Measurements from ENCODE around the gene ATG7. TPM values are rescaled to one million over a fixed set of nuclear protein-coding genes. Genes with fewer than 3 reads are reported as not detected.
A peak's percentile ranks its signal among the peaks of the same experiment; 100 is the strongest.

The ATG7 gene
- total and polyA plus RNA-seq, 2 donors = 14.1 to 63.2 TPM

DNA sequence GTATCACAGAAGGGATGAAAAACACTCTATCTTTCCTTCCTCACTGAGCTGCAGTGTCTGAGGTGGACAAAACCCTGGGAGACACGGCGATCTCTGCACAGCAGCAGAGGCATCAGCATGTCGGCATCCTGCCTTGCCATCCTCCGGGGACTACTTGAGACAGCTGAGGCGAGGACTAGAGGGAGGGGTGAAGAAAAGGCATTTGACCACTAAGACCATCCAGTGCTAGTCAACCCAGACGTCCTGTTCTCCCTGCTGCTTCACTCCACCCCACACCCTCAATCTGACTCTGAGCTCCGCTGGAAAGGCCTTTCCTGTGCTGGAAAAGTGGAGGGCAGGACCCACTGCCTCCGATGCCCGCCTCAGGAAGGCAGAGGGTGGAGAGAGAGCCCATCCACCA is 304.3 kb downstream of the ATG7 start:
- no peak for DNase-seq (ENCODE audit: extremely low spot score)
- Histone ChIP-seq H3K36me3 (ENCODE audit: insufficient read depth) (no peaks in the 10 kb centered on the region), H3K4me1 (ENCODE audit: insufficient read depth) (peaks cover 1% of the 10 kb centered on the region), H3K4me3 (ENCODE audit: low read depth, low read length) (no peak overlapping the region), H3K27ac (ENCODE audit: low read depth) (no peak overlapping the region)
- 67% methylated on average over 9 of the region's 9 CpGs for WGBS

DNA sequence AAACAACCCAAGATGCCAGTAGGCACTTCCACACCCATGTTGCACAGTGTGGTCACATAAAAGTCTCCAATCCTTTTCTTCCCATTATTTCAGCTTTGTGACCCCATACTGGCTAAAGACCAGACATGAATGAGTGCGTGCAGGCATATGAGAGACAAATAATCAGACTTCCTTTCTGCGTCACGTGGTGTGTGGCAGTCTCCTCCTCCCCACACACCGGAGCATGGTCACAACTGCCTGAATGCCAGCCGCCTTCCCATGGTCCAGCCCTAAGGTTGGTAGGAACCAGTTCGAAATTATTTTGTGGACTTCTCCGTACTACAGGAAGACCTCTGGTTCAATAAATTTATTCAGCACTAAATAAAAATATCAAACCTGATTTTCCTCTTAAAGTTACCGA is 306.0 kb downstream of the ATG7 start:
- no peak overlapping the region for H3K4me3 ChIP-seq (ENCODE audit: low read depth, low read length)
- peaks cover 2% of the 10 kb centered on the region for H3K4me1 ChIP-seq (ENCODE audit: insufficient read depth)
- no peak overlapping the region for H3K27ac ChIP-seq (ENCODE audit: low read depth)
- H3K36me3 ChIP-seq (ENCODE audit: insufficient read depth) = no peaks in the 10 kb centered on the region
- DNase-seq (ENCODE audit: extremely low spot score) = no peak
- 92% methylated on average over 8 of the region's 8 CpGs for WGBS

DNA sequence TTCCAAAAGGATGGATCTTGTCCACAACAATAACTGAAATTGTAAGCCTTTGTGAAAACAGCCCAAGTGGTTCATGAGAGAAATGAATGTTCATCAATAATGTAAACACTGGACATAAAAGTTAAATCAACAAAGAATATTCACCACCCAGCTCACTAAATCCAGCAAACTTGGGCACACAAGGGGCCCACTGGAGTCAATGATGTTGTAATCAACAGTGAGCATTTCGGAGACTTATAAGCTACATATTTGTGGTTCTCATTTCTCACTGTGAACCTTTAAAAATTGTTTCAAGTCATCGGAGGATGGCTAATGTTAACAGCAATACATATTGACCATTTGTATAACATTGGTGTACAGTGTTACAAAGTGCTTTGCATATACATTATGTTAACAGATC is 308.4 kb downstream of the ATG7 start:
- no peak overlapping the region for H3K27ac ChIP-seq (ENCODE audit: low read depth)
- 71% methylated on average over 2 of the region's 2 CpGs for WGBS
- H3K4me3 ChIP-seq (ENCODE audit: low read depth, low read length) = no peak overlapping the region
- DNase-seq (ENCODE audit: extremely low spot score) = no peak
- H3K4me1 ChIP-seq (ENCODE audit: insufficient read depth) = peaks cover 2% of the 10 kb centered on the region
- no peaks in the 10 kb centered on the region for H3K36me3 ChIP-seq (ENCODE audit: insufficient read depth)

DNA sequence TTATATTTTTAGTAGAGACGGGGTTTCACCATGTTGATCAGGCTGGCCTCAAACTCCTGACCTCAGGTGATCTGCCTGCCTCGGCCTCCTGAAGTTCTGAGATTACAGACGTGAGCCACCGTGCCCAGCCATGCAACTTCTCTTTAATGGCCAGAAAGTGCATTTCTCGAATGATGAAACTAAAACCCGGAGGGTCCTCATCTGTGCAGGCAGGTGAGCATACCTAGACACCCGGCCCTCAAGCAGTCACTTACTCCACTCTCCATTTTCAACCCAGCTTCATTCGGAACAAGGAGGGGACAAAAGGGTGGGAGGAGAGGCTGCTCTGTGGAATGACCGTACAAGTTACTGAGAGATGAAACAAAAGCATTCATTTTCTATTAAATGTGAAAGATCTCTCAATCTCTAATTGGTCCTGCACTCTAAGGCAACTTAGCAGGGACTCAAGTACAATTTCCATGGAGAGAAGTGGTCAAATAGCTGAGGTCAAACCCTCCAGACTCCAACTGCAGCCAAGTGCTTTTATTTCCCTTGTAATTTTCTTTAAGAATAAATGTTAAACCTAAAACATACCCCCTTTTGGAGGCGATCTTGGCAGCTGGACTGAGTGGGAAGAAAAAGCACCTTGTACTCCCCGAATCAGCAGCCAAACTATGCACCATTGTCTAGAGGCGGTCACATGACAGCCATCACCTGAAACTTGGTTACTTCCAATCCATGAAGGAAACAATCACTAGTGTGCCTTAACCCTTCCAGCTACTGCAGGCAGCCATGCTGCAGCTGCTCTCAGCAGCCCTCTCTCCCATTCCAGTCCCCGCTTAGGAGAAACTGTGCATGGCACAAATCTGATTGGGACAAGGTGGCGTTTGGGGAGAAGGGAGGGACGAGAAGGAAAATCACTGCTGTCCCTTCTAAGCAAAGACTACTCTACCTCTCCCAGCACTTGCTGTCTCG is 309.3 kb downstream of the ATG7 start:
- Histone ChIP-seq H3K4me1 (ENCODE audit: insufficient read depth) (peaks cover 2% of the 10 kb centered on the region), H3K4me3 (ENCODE audit: low read depth, low read length) (no peak overlapping the region), H3K27ac (ENCODE audit: low read depth) (no peak overlapping the region), H3K36me3 (ENCODE audit: insufficient read depth) (no peaks in the 10 kb centered on the region)
- WGBS = 35% methylated on average over 16 of the region's 16 CpGs
- no peak for DNase-seq (ENCODE audit: extremely low spot score)

DNA sequence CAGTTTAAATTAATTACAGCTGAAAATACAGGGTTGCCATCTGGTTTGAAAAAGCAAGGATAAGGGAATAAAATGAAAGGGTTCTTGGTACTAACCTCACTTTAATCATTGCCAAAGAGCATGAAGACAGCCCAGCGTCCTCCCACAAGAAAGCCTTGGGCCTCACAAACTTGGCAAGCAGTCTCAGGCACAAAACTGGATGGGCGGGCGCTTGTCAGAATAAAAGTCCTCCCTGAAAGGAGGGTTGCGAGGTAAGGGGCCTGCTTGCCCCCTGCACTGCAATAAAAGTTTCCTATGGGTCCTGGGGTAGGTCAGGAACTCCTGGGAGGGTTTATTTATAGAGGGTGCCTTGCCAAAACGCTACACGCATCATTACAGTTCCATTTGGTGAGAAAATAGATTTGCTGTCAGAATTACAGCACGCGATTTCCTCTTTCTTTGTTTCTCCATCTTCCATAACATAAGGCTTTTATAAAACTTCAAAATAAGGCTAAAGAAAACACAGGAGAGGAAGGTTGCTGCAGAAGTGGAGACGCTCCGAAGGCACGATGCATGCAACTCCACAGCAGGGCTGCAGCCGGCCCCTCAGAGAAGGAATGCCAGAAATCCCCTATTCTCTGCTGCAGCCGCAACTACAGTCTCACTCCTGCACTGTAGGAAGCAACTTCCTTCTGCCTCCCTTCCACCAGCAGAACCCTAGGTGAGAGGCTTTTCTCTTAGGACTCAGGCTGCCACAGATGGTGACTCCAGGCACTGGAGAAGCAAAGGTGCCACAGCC is 310.2 kb downstream of the ATG7 start:
- 6% methylated on average over 13 of the region's 13 CpGs for WGBS
- H3K27ac ChIP-seq (ENCODE audit: low read depth) = no peak overlapping the region
- DNase-seq (ENCODE audit: extremely low spot score) = peak; percentile 92
- H3K36me3 ChIP-seq (ENCODE audit: insufficient read depth) = no peaks in the 10 kb centered on the region
- H3K4me3 ChIP-seq (ENCODE audit: low read depth, low read length) = no peak overlapping the region
- H3K4me1 ChIP-seq (ENCODE audit: insufficient read depth) = peaks cover 2% of the 10 kb centered on the region

DNA sequence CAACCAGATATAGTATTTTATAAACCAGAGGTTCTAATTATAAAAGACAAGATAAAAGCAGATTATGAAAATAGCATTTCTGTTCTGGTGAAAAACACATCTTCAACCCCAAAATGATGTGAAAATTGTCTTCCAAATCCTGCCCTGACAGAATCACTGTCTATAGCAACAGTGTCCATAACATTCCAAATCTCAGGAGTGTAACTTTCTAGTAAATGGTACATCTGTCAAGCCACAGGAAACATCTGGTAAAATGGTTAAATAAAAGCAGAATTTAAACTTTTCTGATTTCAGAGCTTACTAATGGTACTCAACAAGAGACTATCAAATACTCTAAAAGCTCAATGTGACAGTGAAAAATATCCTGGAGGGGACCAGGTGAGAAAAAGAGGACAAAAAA is 311.0 kb downstream of the ATG7 start:
- Histone ChIP-seq H3K27ac (ENCODE audit: low read depth) (no peak overlapping the region), H3K4me3 (ENCODE audit: low read depth, low read length) (no peak overlapping the region), H3K4me1 (ENCODE audit: insufficient read depth) (peaks cover 2% of the 10 kb centered on the region), H3K36me3 (ENCODE audit: insufficient read depth) (no peaks in the 10 kb centered on the region)
- no peak for DNase-seq (ENCODE audit: extremely low spot score)

DNA sequence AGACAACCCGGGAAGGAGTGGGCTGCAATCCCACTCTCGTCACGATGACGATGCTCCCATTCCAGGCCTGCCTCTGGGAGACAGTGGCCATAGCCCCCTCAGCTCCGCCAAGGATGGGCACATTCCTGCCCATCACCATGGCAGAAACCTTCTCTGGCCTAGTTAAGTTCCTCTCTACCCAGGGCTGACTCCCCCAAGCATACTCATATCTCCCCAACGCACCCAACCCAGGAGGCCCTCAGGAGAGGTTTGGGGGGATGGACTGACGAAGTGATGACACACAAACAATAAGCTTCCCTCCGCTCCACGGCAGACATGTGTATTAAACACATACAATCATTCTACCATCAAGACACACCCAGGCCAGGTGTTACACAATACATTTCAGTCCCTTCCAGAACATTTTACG is 311.4 kb downstream of the ATG7 start:
- peaks cover 2% of the 10 kb centered on the region for H3K4me1 ChIP-seq (ENCODE audit: insufficient read depth)
- 43% methylated on average over 10 of the region's 10 CpGs for WGBS
- DNase-seq (ENCODE audit: extremely low spot score) = no peak
- H3K4me3 ChIP-seq (ENCODE audit: low read depth, low read length) = no peak overlapping the region
- H3K36me3 ChIP-seq (ENCODE audit: insufficient read depth) = no peaks in the 10 kb centered on the region
- H3K27ac ChIP-seq (ENCODE audit: low read depth) = no peak overlapping the region

DNA sequence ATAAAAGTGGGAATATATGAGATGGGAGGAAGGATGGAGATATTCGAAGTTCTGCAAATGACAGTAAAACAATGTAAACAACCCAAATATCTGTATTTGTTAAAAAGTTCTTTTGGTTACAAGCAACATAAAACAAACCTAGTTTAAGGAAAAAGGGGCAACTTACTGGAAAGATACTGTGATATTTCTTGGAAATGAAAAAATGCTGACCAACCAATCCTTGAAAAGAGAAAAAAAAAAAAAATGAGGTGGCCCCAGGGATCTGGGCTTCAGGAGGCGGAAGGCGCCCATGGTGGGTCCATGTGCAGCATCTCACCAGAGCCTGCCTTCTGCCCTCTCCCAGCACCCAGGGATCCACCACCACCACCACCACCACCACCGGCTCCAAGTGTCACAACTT is 312.4 kb downstream of the ATG7 start:
- Histone ChIP-seq H3K4me1 (ENCODE audit: insufficient read depth) (peaks cover 2% of the 10 kb centered on the region), H3K4me3 (ENCODE audit: low read depth, low read length) (no peak overlapping the region), H3K36me3 (ENCODE audit: insufficient read depth) (no peaks in the 10 kb centered on the region), H3K27ac (ENCODE audit: low read depth) (no peak overlapping the region)
- no peak for DNase-seq (ENCODE audit: extremely low spot score)
- WGBS = 82% methylated on average over 4 of the region's 4 CpGs

DNA sequence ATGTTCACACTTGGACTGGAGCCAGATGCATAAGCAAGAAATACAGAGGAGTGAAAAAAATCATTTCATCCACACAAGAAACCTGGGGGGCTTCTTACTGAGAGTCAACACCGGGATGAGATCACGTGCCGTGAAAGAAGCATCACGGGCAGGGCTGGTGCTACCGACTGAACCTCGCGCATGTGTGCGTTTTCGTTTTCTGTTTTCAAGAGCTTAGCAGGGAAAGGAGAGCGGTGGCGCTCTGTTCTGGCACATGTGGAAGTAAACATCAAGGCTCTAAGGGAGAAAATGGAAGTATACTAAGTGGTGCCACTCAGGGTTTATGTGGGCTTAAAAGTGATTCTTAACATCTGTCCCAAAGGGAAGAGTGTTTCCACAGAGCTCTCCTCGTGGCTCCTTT is 315.6 kb downstream of the ATG7 start:
- H3K27ac ChIP-seq (ENCODE audit: low read depth) = no peak overlapping the region
- H3K36me3 ChIP-seq (ENCODE audit: insufficient read depth) = no peaks in the 10 kb centered on the region
- no peak for DNase-seq (ENCODE audit: extremely low spot score)
- H3K4me3 ChIP-seq (ENCODE audit: low read depth, low read length) = no peak overlapping the region
- 69% methylated on average over 12 of the region's 12 CpGs for WGBS
- H3K4me1 ChIP-seq (ENCODE audit: insufficient read depth) = peaks cover 2% of the 10 kb centered on the region

DNA sequence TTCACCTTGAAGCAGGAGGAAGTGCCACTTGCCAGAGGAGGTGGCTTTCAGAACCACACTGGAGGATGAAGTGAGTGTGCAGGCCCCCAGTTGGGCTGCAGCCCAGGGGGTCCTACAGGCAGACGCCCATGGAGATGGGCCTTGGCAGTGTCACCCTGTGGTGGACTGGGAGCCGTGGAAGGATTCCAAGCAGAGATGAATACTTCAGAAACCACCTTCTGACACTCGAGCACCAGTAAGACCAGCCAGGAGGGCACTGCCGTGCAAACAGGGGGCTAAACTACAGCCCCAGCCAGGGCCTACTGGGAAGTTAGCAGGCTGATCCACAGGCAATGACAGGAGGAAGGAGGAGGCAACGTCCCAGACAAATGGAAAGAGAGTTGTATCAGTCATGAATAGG is 316.1 kb downstream of the ATG7 start:
- WGBS = 68% methylated on average over 5 of the region's 5 CpGs
- H3K4me3 ChIP-seq (ENCODE audit: low read depth, low read length) = no peak overlapping the region
- no peaks in the 10 kb centered on the region for H3K36me3 ChIP-seq (ENCODE audit: insufficient read depth)
- H3K4me1 ChIP-seq (ENCODE audit: insufficient read depth) = peaks cover 2% of the 10 kb centered on the region
- no peak for DNase-seq (ENCODE audit: extremely low spot score)
- no peak overlapping the region for H3K27ac ChIP-seq (ENCODE audit: low read depth)

DNA sequence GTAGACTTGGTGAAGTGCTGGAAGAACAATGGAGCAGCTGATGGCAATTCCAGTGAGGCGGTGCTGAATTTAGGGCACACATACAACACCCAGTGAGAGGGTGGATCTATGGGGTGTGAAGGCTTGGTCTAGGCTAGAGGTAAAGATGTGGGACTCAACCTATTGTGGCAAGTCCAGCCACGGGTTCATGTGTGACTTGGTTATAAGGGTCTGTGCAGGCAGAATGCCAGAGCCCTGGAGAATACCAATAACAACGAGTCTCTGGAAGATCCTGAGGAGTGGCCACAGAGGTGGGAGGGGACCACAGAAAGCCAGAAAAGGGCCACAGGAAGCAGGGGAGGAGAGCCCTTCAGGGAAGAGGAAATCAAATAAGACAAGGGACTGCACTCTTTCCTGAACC is 316.6 kb downstream of the ATG7 start:
- WGBS = 58% methylated on average over 3 of the region's 3 CpGs
- DNase-seq (ENCODE audit: extremely low spot score) = no peak
- Histone ChIP-seq H3K4me3 (ENCODE audit: low read depth, low read length) (no peak overlapping the region), H3K4me1 (ENCODE audit: insufficient read depth) (peaks cover 2% of the 10 kb centered on the region), H3K27ac (ENCODE audit: low read depth) (no peak overlapping the region), H3K36me3 (ENCODE audit: insufficient read depth) (no peaks in the 10 kb centered on the region)

DNA sequence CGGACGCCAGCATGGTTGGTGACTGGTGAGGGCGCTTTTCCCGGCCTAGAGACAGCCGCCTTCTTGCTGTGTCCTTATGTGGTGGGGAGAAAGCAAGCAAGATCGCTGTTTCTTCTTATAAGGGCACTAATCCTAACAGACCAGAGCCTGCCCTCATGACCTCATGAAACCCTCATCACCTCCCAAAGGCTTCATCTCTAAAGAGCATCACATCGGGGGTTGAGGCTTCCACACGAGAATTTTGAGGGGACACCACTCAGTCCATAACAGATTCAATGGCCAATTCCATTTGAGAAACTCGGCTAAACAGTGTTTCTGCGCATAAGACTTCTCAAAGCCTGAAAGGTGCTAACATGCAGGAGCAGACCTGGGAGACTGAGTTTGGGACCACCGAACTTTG is 317.5 kb downstream of the ATG7 start:
- Histone ChIP-seq H3K27ac (ENCODE audit: low read depth) (no peak overlapping the region), H3K4me1 (ENCODE audit: insufficient read depth) (peaks cover 2% of the 10 kb centered on the region), H3K36me3 (ENCODE audit: insufficient read depth) (no peaks in the 10 kb centered on the region), H3K4me3 (ENCODE audit: low read depth, low read length) (no peak overlapping the region)
- WGBS = 75% methylated on average over 11 of the region's 11 CpGs
- no peak for DNase-seq (ENCODE audit: extremely low spot score)

DNA sequence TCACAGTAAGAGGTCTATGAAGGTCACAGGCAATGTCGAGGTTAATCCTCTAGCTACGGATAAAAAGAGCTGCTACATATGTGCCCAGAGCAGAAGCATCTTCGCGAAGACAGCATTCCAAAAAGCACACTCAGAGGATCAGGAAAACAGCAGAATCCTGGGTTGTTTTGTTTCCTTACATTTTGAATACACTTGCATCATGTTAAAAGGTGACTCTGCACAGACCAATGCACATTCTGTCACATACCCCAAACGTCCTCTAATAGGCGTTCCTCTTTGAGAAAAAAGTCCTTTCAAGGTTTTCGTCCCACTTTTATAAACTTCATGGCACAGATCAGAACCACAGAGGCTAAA is 318.8 kb downstream of the ATG7 start:
- peaks cover 2% of the 10 kb centered on the region for H3K4me1 ChIP-seq (ENCODE audit: insufficient read depth)
- WGBS = 33% methylated on average over 7 of the region's 7 CpGs
- no peak for DNase-seq (ENCODE audit: extremely low spot score)
- H3K4me3 ChIP-seq (ENCODE audit: low read depth, low read length) = no peak overlapping the region
- no peak overlapping the region for H3K27ac ChIP-seq (ENCODE audit: low read depth)
- no peaks in the 10 kb centered on the region for H3K36me3 ChIP-seq (ENCODE audit: insufficient read depth)
